K562 (cell line): ENCODE measurements around the gene NUP133. TPM values are rescaled to one million over a fixed set of nuclear protein-coding genes. Genes with fewer than 3 reads are reported as not detected.

ENCODE experiments used
- ATAC-seq: fragments of 200-7000 bp; cut with Tn5 transposase; 3 replicates; pipeline ENCODE4 v1.9.1; 2020; ENCODE audit warnings: moderate library complexity
- BruUV-seq: library from RNA; stranded (reverse); fragments of 400-500 nt; replicated peaks from 2 replicates; lab custom pipeline; 2021; lab: Mats Ljungman, UMichigan
- CTCF ChIA-PET: fragments of 300-600 bp; formaldehyde crosslinking; extraction: SDS; loops from one replicate; lab custom pipeline; 2021; ENCODE audit warnings: low intra/inter-chr PET ratio; lab: Yijun Ruan, JAX
- POLR2A ChIA-PET: fragments of 300-600, 350-650 bp; sonication (Branson Sonifier 250); formaldehyde crosslinking; extraction: SDS; loops from one replicate; lab custom pipeline; 2021; ENCODE audit warnings: antibody characterized with exemption, inconsistent platforms; lab: Yijun Ruan, JAX
- DNase-seq, 4 experiments: peaks; one replicate each; pipeline versions ENCODE4 v3.0.0 to v3.0.0-alpha.2; 2011 to 2018; ENCODE audit warnings: low spot score in 3 of 4, mixed read lengths in 3 of 4; ENCODE audit errors: extremely low read depth in 1 of 4
- FAIRE-seq: peaks from 2 replicates; lab custom pipeline; 2011; peaks lifted over from hg19 to GRCh38; lab: Jason Lieb, UNC
- H2AFZ ChIP-seq: 2 replicates; pipeline ENCODE4 v1.6.0; 2011; ENCODE audit warnings: low read depth, low read length, control low read depth, inconsistent platforms
- H3K27ac ChIP-seq: fragments of 200-600 bp; 3 replicates; pipeline ENCODE4 v1.8.0; 2011; ENCODE audit warnings: low read depth, mild to moderate bottlenecking, control low read depth, inconsistent platforms, low read length, moderate library complexity, mixed read lengths; ENCODE audit errors: extremely low read depth
- H3K27me3 ChIP-seq, 2 experiments: fragments of 300-600 bp in 1 of 2; 2 replicates in 1 of 2; 3 replicates in 1 of 2; pipeline versions ENCODE4 v1.6.0 to v1.8.0; 2011; ENCODE audit warnings: inconsistent platforms in 2 of 2, low read length in 2 of 2, mild to moderate bottlenecking in 1 of 2, mixed read lengths in 1 of 2, moderate library complexity in 1 of 2; ENCODE audit not compliant: control insufficient read depth in 2 of 2, insufficient read depth in 2 of 2
- H3K36me3 ChIP-seq: fragments of 300-600 bp; 3 replicates; pipeline ENCODE4 v1.8.0; 2011; ENCODE audit warnings: mild to moderate bottlenecking, low read length, inconsistent platforms; ENCODE audit not compliant: control insufficient read depth, insufficient read depth
- H3K4me1 ChIP-seq, 2 experiments: fragments of 200-600 bp in 1 of 2; replicated peaks in 1 of 2; 2 replicates in 1 of 2; 3 replicates in 1 of 2; pipeline versions ENCODE4 v1.5.1 to v1.8.0; 2011; ENCODE audit warnings: inconsistent platforms in 2 of 2, low read length in 2 of 2, mild to moderate bottlenecking in 1 of 2, mixed read lengths in 1 of 2, moderate library complexity in 1 of 2; ENCODE audit not compliant: control insufficient read depth in 2 of 2, insufficient read depth in 2 of 2
- H3K4me2 ChIP-seq: 2 replicates; pipeline ENCODE4 v1.6.1; 2011; ENCODE audit warnings: low read length, control low read depth, inconsistent platforms, mixed read lengths; ENCODE audit not compliant: insufficient read depth
- H3K4me3 ChIP-seq: fragments of 200-600 bp; sonication (generic), shearing (Covaris generic); 2 replicates; pipeline ENCODE4 v1.5.1; 2016; ENCODE audit warnings: control low read depth, inconsistent platforms
- H3K79me2 ChIP-seq: fragments of 200-600 bp; 3 replicates; pipeline ENCODE4 v1.8.0; 2011; ENCODE audit warnings: low read length, inconsistent platforms; ENCODE audit not compliant: control insufficient read depth, insufficient read depth
- H3K9ac ChIP-seq, 2 experiments: 2 replicates each; pipeline versions ENCODE4 v1.6.0 to v1.6.1; 2011; ENCODE audit warnings: low read depth in 2 of 2, low read length in 2 of 2, control low read depth in 1 of 2, inconsistent platforms in 1 of 2, mild to moderate bottlenecking in 1 of 2, mixed read lengths in 1 of 2; ENCODE audit not compliant: insufficient read depth in 1 of 2
- H3K9me1 ChIP-seq: one replicate; pipeline ENCODE4 v1.6.0; 2011; ENCODE audit warnings: inconsistent platforms, mild to moderate bottlenecking, low read length, moderate library complexity; ENCODE audit not compliant: control insufficient read depth, insufficient read depth
- H3K9me3 ChIP-seq: replicated peaks from 2 replicates; pipeline ENCODE4 v1.5.1; 2011; ENCODE audit warnings: low read depth, low read length, inconsistent platforms; ENCODE audit not compliant: control insufficient read depth, insufficient read depth
- H4K20me1 ChIP-seq: replicated peaks from 2 replicates; pipeline ENCODE4 v1.6.1; 2011; ENCODE audit warnings: low read length, inconsistent platforms, mixed read lengths; ENCODE audit not compliant: control insufficient read depth, insufficient read depth
- BCLAF1 ChIP-seq, 2 experiments: fragments of 450-650 bp in 1 of 2; IDR thresholded peaks; 2 replicates each; pipeline ENCODE4 v1.6.1; 2011 to 2017; ENCODE audit warnings: low read depth in 2 of 2, antibody characterized with exemption in 1 of 2, borderline replicate concordance in 1 of 2, low read length in 1 of 2, mild to moderate bottlenecking in 1 of 2, mixed read lengths in 1 of 2; ENCODE audit not compliant: control insufficient read depth in 1 of 2
- PHB ChIP-seq: fragments of 250-450 bp; sonication (Bioruptor Pico); IDR thresholded peaks from 2 replicates; pipeline ENCODE4 v1.5.0; 2021
- ZNF551 ChIP-seq: fragments of 250-450 bp; sonication (Bioruptor Pico); IDR thresholded peaks from 2 replicates; pipeline ENCODE4 v1.5.0; 2021; ENCODE audit warnings: mild to moderate bottlenecking, moderate library complexity
- WGBS: fragments of 100-300 bp; shearing (Covaris generic); methylation state at CpG from one replicate; pipeline ENCODE4 v1.1.6; 2016; ENCODE audit warnings: low coverage, mixed read lengths; ENCODE audit not compliant: insufficient coverage; ENCODE audit errors: missing lambda C conversion rate; 5-methylcytosine and 5-hydroxymethylcytosine counted together
- in situ Hi-C: fragments of 300-500 bp; cut with MboI; formaldehyde crosslinking; loops from 4 replicates; pipeline ENCODE4 v1.15.0; 2018; ENCODE audit warnings: inconsistent platforms, mixed read lengths
- intact Hi-C: fragments of 100-400 bp; cut with micrococcal nuclease; formaldehyde crosslinking; loops from 2 replicates; pipeline ENCODE4 v1.14.2; 2022
- polyA plus RNA-seq, 8 experiments: library from polyadenylated mRNA; depleted of rRNA in 4 of 8; stranded (reverse) in 5 of 8; unstranded in 3 of 8; fragments of >200 nt; fragmentation: Nextera tagmentation in 2 of 8; fragmentation: Illumina TruSeq in 1 of 8; extraction: Ambion mirVana in 2 of 8; extraction: Trizol in 1 of 8; gene quantifications; 2 replicates each; pipeline versions ENCODE4 v1.2.1 to v1.2.3, GENCODE V29; 2011 to 2014; ENCODE audit warnings: inconsistent platforms in 1 of 8, missing spikeins in 1 of 8
- total RNA-seq, 7 experiments: library from RNA; depleted of rRNA in 6 of 7; stranded (reverse); fragments of >200 nt in 6 of 7; fragmentation: Illumina TruSeq in 2 of 7; extraction: Trizol in 2 of 7; gene quantifications; 2 replicates each; pipeline versions ENCODE4 v1.2.1 to v1.2.3, GENCODE V29; 2011 to 2021; ENCODE audit warnings: low replicate concordance in 1 of 7
- TF ChIP-seq, protein P1 (sequence below), 2 experiments: fragments of 450-650 bp; formaldehyde crosslinking in 1 of 2; IDR thresholded peaks; 2 replicates each; pipeline versions ENCODE4 v1.4.0 to v1.6.1; 2014 to 2020; ENCODE audit warnings: mild to moderate bottlenecking in 2 of 2, borderline replicate concordance in 1 of 2, low read depth in 1 of 2
- TF ChIP-seq, protein P2 (sequence below), 2 experiments: fragments of 450-650 bp in 1 of 2; sonication (generic) in 1 of 2; formaldehyde crosslinking in 1 of 2; IDR thresholded peaks in 1 of 2; conservative IDR thresholded peaks in 1 of 2; 2 replicates each; pipeline versions ENCODE4 v1.6.1 to v1.8.1; 2016 to 2023; ENCODE audit warnings: mild to moderate bottlenecking in 2 of 2, moderate library complexity in 2 of 2, inconsistent platforms in 1 of 2, missing genetic modification reagents in 1 of 2

NUP133 gene
- total and polyA plus RNA-seq, 9 of the 15 experiments (the other 6 are each of a cell fraction or from before 2014, with no cell fraction given) = 21.7 to 85.1 (median 61.3) TPM

DNA sequence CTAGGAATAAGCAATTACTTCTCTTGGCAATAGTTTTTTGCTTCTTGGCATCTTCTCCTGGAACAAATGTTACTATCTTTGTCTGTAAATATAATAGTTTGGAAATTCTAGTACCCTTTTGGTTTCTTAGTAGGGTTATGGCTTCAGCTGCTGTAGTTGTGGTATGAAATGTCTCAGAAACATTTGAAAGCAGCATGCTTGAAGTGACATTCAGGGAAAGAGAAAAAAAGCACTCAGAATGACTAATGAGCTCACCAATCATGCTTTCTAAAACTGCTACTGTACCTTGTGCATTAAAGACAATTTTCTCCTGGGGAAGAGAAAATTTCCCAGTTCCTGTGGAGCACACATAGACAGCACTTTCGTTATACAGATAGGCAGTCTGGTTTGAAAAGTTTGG is 21.0 kb downstream of the NUP133 start (continued):
- no peak for TF ChIP-seq BCLAF1 (IDR thresholded peaks at IDR 0.05; ENCODE audit: borderline replicate concordance in 1 of 2, control insufficient read depth in 1 of 2, low read depth in 2 of 2, low read length in 1 of 2)
- TF ChIP-seq ZNF551 = no peak

GRCh38 chr1:229485318-229485717 is 22.8 kb downstream of the NUP133 start:
- no peaks in the 10 kb centered on the region for H3K27me3 ChIP-seq
- ChIA-PET POLR2A (interaction anchor here (1.0 kb wide), 1 partner anchor 10 kb away, joined by 3 read pairs; no protein-coding TSS in a partner anchor), CTCF (interaction anchor here (0.6 kb wide), 1 partner anchor 417 kb away, joined by 4 read pairs; no protein-coding TSS in a partner anchor)
- H3K4me3 ChIP-seq = no peak overlapping the region
- FAIRE-seq (no peak), DNase-seq (no peak), ATAC-seq (no peak)
- no peak overlapping the region for H3K9ac ChIP-seq
- peaks cover 0 to 3% of the 10 kb centered on the region in 2 experiments; a peak in 1 of 5 replicates for H3K4me1 ChIP-seq
- no peaks in the 10 kb centered on the region for H3K9me3 ChIP-seq
- H3K79me2 ChIP-seq = no peaks in the 10 kb centered on the region
- H3K9me1 ChIP-seq = no peaks in the 10 kb centered on the region
- no peak overlapping the region for H3K4me2 ChIP-seq
- no peak overlapping the region for H2AFZ ChIP-seq
- intact Hi-C loops = no loop called here
- 59% methylated on average over 1 of the region's 1 CpG for WGBS
- H3K36me3 ChIP-seq = peaks cover 91% of the 10 kb centered on the region
- no peak overlapping the region for H3K27ac ChIP-seq
- H4K20me1 ChIP-seq = no peaks in the 10 kb centered on the region; the same call in 1 of the 2 replicates
- in situ Hi-C loops = no loop called here
- no TSS peak for BruUV-seq
- TF ChIP-seq, protein P1, sequence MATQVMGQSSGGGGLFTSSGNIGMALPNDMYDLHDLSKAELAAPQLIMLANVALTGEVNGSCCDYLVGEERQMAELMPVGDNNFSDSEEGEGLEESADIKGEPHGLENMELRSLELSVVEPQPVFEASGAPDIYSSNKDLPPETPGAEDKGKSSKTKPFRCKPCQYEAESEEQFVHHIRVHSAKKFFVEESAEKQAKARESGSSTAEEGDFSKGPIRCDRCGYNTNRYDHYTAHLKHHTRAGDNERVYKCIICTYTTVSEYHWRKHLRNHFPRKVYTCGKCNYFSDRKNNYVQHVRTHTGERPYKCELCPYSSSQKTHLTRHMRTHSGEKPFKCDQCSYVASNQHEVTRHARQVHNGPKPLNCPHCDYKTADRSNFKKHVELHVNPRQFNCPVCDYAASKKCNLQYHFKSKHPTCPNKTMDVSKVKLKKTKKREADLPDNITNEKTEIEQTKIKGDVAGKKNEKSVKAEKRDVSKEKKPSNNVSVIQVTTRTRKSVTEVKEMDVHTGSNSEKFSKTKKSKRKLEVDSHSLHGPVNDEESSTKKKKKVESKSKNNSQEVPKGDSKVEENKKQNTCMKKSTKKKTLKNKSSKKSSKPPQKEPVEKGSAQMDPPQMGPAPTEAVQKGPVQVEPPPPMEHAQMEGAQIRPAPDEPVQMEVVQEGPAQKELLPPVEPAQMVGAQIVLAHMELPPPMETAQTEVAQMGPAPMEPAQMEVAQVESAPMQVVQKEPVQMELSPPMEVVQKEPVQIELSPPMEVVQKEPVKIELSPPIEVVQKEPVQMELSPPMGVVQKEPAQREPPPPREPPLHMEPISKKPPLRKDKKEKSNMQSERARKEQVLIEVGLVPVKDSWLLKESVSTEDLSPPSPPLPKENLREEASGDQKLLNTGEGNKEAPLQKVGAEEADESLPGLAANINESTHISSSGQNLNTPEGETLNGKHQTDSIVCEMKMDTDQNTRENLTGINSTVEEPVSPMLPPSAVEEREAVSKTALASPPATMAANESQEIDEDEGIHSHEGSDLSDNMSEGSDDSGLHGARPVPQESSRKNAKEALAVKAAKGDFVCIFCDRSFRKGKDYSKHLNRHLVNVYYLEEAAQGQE (IDR thresholded peaks at IDR 0.05; ENCODE audit: borderline replicate concordance) = no peak
- TF ChIP-seq, protein P1 (CRISPR knock-in tag; IDR thresholded peaks at IDR 0.05; ENCODE audit: low read depth) = no peak
- TF ChIP-seq, protein P2, sequence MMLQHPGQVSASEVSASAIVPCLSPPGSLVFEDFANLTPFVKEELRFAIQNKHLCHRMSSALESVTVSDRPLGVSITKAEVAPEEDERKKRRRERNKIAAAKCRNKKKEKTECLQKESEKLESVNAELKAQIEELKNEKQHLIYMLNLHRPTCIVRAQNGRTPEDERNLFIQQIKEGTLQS (IDR thresholded peaks at IDR 0.05) = no peak
- TF ChIP-seq, protein P2 (CRISPR knock-in tag; conservative IDR thresholded peaks at IDR 0.05) = no peak
- TF ChIP-seq PHB (CRISPR knock-in tag) = no peak
